Femur (tissue), 1 donor: ENCODE measurements around the gene ZC3H14.
A peak's percentile ranks its signal among the peaks of the same experiment; 100 is the strongest.

Experiments used
- DNase-seq: peaks from one replicate; pipeline ENCODE4 v3.0.0-alpha.2; 2017

Gene ZC3H14

GRCh38 chr14:88553886-88554456 lies 8.9 kb upstream of the ZC3H14 start:
- DNase-seq, result peak; percentile 29

GRCh38 chr14:88554457-88555286 lies 8.2 kb upstream of the ZC3H14 start, which contains the start of gene PTPN21:
Gene PTPN21, minus strand, starts transcription at chr14:88555007. Its CDS starts 4,590 bp downstream, at chr14:88550417.
- peak; percentile 83 for DNase-seq

- no peak for DNase-seq
Observed at GRCh38 chr14:88556581-88556980, 6.3 kb upstream of the ZC3H14 start.

- no peak for DNase-seq
Observed at GRCh38 chr14:88559852-88560251, 3.0 kb upstream of the ZC3H14 start.

GRCh38 chr14:88562532-88562830 lies 356 bp upstream of the ZC3H14 start:
- DNase-seq, result no peak

GRCh38 chr14:88563845-88564244 lies 1.0 kb downstream of the ZC3H14 start:
- no peak for DNase-seq

GRCh38 chr14:88565427-88565826 lies 2.6 kb downstream of the ZC3H14 start:
- DNase-seq, result no peak

- no peak for DNase-seq
Observed at GRCh38 chr14:88568196-88568595, 5.4 kb downstream of the ZC3H14 start.

- DNase-seq, result no peak
Observed at GRCh38 chr14:88572117-88572516, 9.3 kb downstream of the ZC3H14 start.

GRCh38 chr14:88576222-88576621 lies 13.4 kb downstream of the ZC3H14 start:
- no peak for DNase-seq

- no peak for DNase-seq
Observed at GRCh38 chr14:88584451-88584850, 21.6 kb downstream of the ZC3H14 start.

GRCh38 chr14:88588081-88588480 lies 25.2 kb downstream of the ZC3H14 start:
- DNase-seq, result no peak

- no peak for DNase-seq
Observed at GRCh38 chr14:88590173-88590572, 27.3 kb downstream of the ZC3H14 start.

GRCh38 chr14:88592031-88592430 lies 29.2 kb downstream of the ZC3H14 start:
- no peak for DNase-seq

- DNase-seq, result no peak
Observed at GRCh38 chr14:88597038-88597437, 34.2 kb downstream of the ZC3H14 start.

- DNase-seq, result no peak
Observed at GRCh38 chr14:88597601-88598000, 34.8 kb downstream of the ZC3H14 start.

GRCh38 chr14:88598097-88598675 lies 35.3 kb downstream of the ZC3H14 start:
- no peak for DNase-seq

GRCh38 chr14:88599326-88599725 lies 36.5 kb downstream of the ZC3H14 start:
- no peak for DNase-seq

- no peak for DNase-seq
Observed at GRCh38 chr14:88599761-88600439, 37.1 kb downstream of the ZC3H14 start.

- DNase-seq, result no peak
Observed at GRCh38 chr14:88604212-88604611, 41.4 kb downstream of the ZC3H14 start.

- no peak for DNase-seq
Observed at GRCh38 chr14:88605594-88605993, 42.8 kb downstream of the ZC3H14 start.

- DNase-seq, result no peak
Observed at GRCh38 chr14:88607829-88608228, 45.0 kb downstream of the ZC3H14 start.

- no peak for DNase-seq
Observed at GRCh38 chr14:88611878-88612277, 49.0 kb downstream of the ZC3H14 start.

GRCh38 chr14:88612981-88613380 lies 50.1 kb downstream of the ZC3H14 start:
- no peak for DNase-seq
